Testis (tissue), 3 donors: ENCODE measurements around the gene OTOS. TPM values are rescaled to one million over a fixed set of nuclear protein-coding genes. Genes with fewer than 3 reads are reported as not detected.

Source experiments
- DNase-seq: peaks from one replicate; pipeline ENCODE4 v3.0.0-alpha.2; 2019
- H3K27ac ChIP-seq, 2 donors: fragments of 200-600 bp; sonication (generic); one replicate each; pipeline ENCODE4 v1.5.1; 2019
- H3K27me3 ChIP-seq: fragments of 200-600 bp; sonication (generic); one replicate; pipeline ENCODE4 v1.5.1; 2019
- H3K36me3 ChIP-seq: fragments of 200-600 bp; sonication (generic); one replicate; pipeline ENCODE4 v1.5.1; 2017; ENCODE audit warnings: low read depth; ENCODE audit errors: missing control alignments
- H3K4me1 ChIP-seq: fragments of 200-600 bp; sonication (generic); one replicate; pipeline ENCODE4 v1.5.1; 2019
- H3K4me3 ChIP-seq, 2 donors: fragments of 200-600 bp; sonication (generic); one replicate each; pipeline ENCODE4 v1.5.1; 2017 to 2019
- H3K9me3 ChIP-seq: fragments of 200-600 bp; sonication (generic); one replicate; pipeline ENCODE4 v1.5.1; 2017
- CTCF ChIP-seq, 3 experiments: fragments of 450-650 bp in 2 of 3; fragments of 200-600 bp in 1 of 3; sonication (generic) in 1 of 3; IDR thresholded peaks; one replicate each; pipeline ENCODE4 v1.5.1; 2016 to 2019; ENCODE audit warnings: antibody characterized with exemption in 3 of 3, mild to moderate bottlenecking in 2 of 3, moderate library complexity in 1 of 3
- POLR2A ChIP-seq: fragments of 450-650 bp; IDR thresholded peaks from one replicate; pipeline ENCODE4 v1.6.1; 2017; ENCODE audit warnings: antibody characterized with exemption, mild to moderate bottlenecking, moderate library complexity
- WGBS, 2 donors: methylation state at CpG; one replicate each; pipeline ENCODE4 v1.1.5; 2018; 5-methylcytosine and 5-hydroxymethylcytosine counted together
- intact Hi-C: fragments of 100-400 bp; cut with DNase I; formaldehyde crosslinking; loops from one replicate; pipeline ENCODE4 v1.15.1; 2023; ENCODE audit warnings: low total_unique reads
- polyA plus RNA-seq: library from polyadenylated mRNA; stranded (reverse); fragments of 350-450 nt; fragmentation: Illumina TruSeq; extraction: RNeasy Lipid Tissue Mini Kit (QIAGEN cat#74804); gene quantifications from one replicate; pipeline ENCODE4 v1.2.3, GENCODE V29; 2014; ENCODE audit warnings: low read depth, low replicate concordance; ENCODE audit not compliant: insufficient read depth
- total RNA-seq, 2 donors: library from RNA; depleted of rRNA; stranded (reverse); fragments of >200 nt; gene quantifications; one replicate each; pipeline ENCODE4 v1.2.3, GENCODE V29; 2016

The OTOS gene
- total and polyA plus RNA-seq, 3 donors from 2014 or later: 1.2 to 1.5 TPM; not detected in 1

DNA sequence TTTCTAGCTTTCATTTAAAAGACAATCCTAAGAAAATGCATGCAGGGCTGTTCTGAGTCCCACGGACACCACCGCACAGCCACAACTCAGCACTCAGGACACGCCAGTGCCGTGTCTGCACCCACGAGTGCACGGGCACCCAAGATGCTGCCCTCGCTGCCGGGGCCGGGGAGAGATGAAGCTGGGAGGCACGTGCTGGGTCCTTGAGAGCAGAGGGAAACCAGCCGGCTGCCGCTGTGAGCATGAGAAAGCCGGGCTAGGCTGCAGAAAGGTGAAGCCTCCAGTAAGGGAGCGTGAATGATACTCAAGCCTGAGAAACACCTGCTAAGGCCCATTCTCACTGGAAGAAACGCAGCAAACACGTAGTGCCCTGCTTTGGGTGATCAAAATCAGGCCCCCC lies 9.2 kb downstream of the OTOS start:
- no peaks in the 10 kb centered on the region for H3K27me3 ChIP-seq
- no peaks in the 10 kb centered on the region for H3K9me3 ChIP-seq
- intact Hi-C loops: no loop called here
- DNase-seq: peak; percentile 3
- TF ChIP-seq POLR2A: no peak
- TF ChIP-seq CTCF (IDR thresholded peaks at IDR 0.05): no peak
- no peak overlapping the region for H3K27ac ChIP-seq
- H3K4me3 ChIP-seq: no peak overlapping the region
- peaks cover 8% of the 10 kb centered on the region for H3K4me1 ChIP-seq
- WGBS, 2 donors: 92 to 94% methylated on average over 16 of the region's 16 CpGs
- no peaks in the 10 kb centered on the region for H3K36me3 ChIP-seq

GRCh38 chr2:240130393-240131195 lies 9.9 kb downstream of the OTOS start:
- intact Hi-C loops: no loop called here
- Histone ChIP-seq H3K4me3 (no peak overlapping the region), H3K36me3 (no peaks in the 10 kb centered on the region), H3K9me3 (no peaks in the 10 kb centered on the region), H3K27me3 (no peaks in the 10 kb centered on the region), H3K4me1 (peaks cover 8% of the 10 kb centered on the region), H3K27ac (no peak overlapping the region)
- DNase-seq: no peak
- WGBS, 2 donors: 83 to 90% methylated on average over 21 to 23 of the region's 23 CpGs
- TF ChIP-seq CTCF (IDR thresholded peaks at IDR 0.05): no peak
- no peak for TF ChIP-seq POLR2A

- H3K4me1 ChIP-seq: peaks cover 2% of the 10 kb centered on the region
- no peak overlapping the region for H3K27ac ChIP-seq
- no peaks in the 10 kb centered on the region for H3K36me3 ChIP-seq
- no peak for TF ChIP-seq CTCF (IDR thresholded peaks at IDR 0.05)
- TF ChIP-seq POLR2A: no peak
- no peak overlapping the region for H3K4me3 ChIP-seq
- 96% methylated on average over 21 to 22 of the region's 22 CpGs for WGBS, 2 donors
- DNase-seq: no peak
- intact Hi-C loops: no loop called here
- H3K27me3 ChIP-seq: no peaks in the 10 kb centered on the region
- H3K9me3 ChIP-seq: no peaks in the 10 kb centered on the region
Observed at GRCh38 chr2:240129731-240130392, 10.6 kb downstream of the OTOS start.

GRCh38 chr2:240129311-240129710 lies 11.1 kb downstream of the OTOS start:
- WGBS, 2 donors: 88 to 92% methylated on average over 7 of the region's 7 CpGs
- Histone ChIP-seq H3K9me3 (no peaks in the 10 kb centered on the region), H3K27me3 (no peaks in the 10 kb centered on the region), H3K36me3 (no peaks in the 10 kb centered on the region), H3K27ac (no peak overlapping the region), H3K4me3 (no peak overlapping the region), H3K4me1 (no peaks in the 10 kb centered on the region)
- no peak for DNase-seq
- intact Hi-C loops: no loop called here
- TF ChIP-seq CTCF (IDR thresholded peaks at IDR 0.05) (no peak), POLR2A (no peak)
